Loucy (cell line): Measurements from ENCODE around the gene U2SURP.

Experiments
- CTCF ChIP-seq: fragments of 200-600 bp; sonication (generic); conservative IDR thresholded peaks from 2 replicates; pipeline ENCODE4 v1.5.1; 2014; ENCODE audit warnings: mild to moderate bottlenecking, antibody characterized with exemption, low read length
- EZH2phosphoT487 ChIP-seq: fragments of 200-600 bp; IDR thresholded peaks from 2 replicates; pipeline ENCODE4 v1.6.1; 2018; ENCODE audit warnings: antibody characterized with exemption, mild to moderate bottlenecking, moderate library complexity, borderline replicate concordance

- TF ChIP-seq EZH2phosphoT487 (no peak), CTCF (no peak)
These were observed 80.7 kb downstream of the U2SURP start for GRCh38 chr3:143081844-143082778.
